NT2/D1 (cell line): Measurements from ENCODE around the gene CACNA1I.

ENCODE experiments used
- SUZ12 ChIP-seq: IDR thresholded peaks from 2 replicates; pipeline ENCODE4 v1.6.1; 2011; ENCODE audit not compliant: insufficient read length, insufficient read depth; ENCODE audit errors: extremely low read depth
- YY1 ChIP-seq: IDR thresholded peaks from 2 replicates; pipeline ENCODE4 v1.6.1; 2011; ENCODE audit not compliant: insufficient read length, insufficient read depth
- ZNF274 ChIP-seq: IDR thresholded peaks from 2 replicates; pipeline ENCODE4 v1.6.1; 2011; ENCODE audit warnings: mild to moderate bottlenecking, low read depth, low read length

DNA sequence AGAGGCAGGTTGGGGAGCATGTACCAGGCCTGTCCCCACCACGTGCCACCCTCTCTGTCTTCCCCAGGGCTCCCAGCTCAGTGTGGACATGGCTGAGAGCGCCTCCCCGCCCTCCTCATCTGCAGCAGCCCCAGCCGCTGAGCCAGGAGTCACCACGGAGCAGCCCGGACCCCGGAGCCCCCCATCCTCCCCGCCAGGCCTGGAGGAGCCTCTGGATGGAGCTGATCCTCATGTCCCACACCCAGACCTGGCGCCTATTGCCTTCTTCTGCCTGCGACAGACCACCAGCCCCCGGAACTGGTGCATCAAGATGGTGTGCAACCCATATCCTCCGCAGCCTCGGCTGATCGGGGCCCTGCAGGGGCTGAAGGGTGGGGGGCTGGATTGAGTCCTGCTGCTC lies at the start of gene CACNA1I:
- TF ChIP-seq YY1 (no peak), ZNF274 (no peak), SUZ12 (no peak)
